ENCODE data around the gene MLH3. TPM values are rescaled to one million over a fixed set of nuclear protein-coding genes. Genes with fewer than 3 reads are reported as not detected.

The MLH3 gene
- total and polyA plus RNA-seq, 2 of the 13 experiments (the other 11 are each of a cell fraction or from before 2014, with no cell fraction given) = 14.4 to 24.8 TPM

GRCh38 chr14:74975059-74975810 lies 76.0 kb downstream of the MLH3 start:
- Histone ChIP-seq H3K27me3 (ENCODE audit: control insufficient read depth in 1 of 2, insufficient read depth in 2 of 2, low read length in 2 of 2) (peaks cover 0 to 41% of the 10 kb centered on the region in 2 experiments; a peak in 3 of 5 replicates), H3K4me1 (ENCODE audit: insufficient read depth, low read length) (peaks cover 50% of the 10 kb centered on the region), H3K9me3 (ENCODE audit: low read length) (no peaks in the 10 kb centered on the region), H3K4me3 (replicated peaks in 1 of 3; ENCODE audit: insufficient read depth in 1 of 3, low read depth in 2 of 3, low read length in 3 of 3) (no peak overlapping the region), H3K27ac (ENCODE audit: extremely low read length, insufficient read depth, low read length) (no peak overlapping the region), H4K20me1 (ENCODE audit: insufficient read depth, low read length) (no peaks in the 10 kb centered on the region), H3K79me2 (ENCODE audit: insufficient read depth, low read length) (no peaks in the 10 kb centered on the region), H2AFZ (ENCODE audit: low read length) (no peak overlapping the region), H3K4me2 (ENCODE audit: low read depth, low read length) (no peak overlapping the region), H3K36me3 (replicated peaks in 1 of 2; ENCODE audit: control insufficient read depth in 1 of 2, insufficient read depth in 2 of 2, low read length in 2 of 2) (no peaks in the 10 kb centered on the region), H3K9ac (ENCODE audit: insufficient read depth, low read depth, low read length) (no peak overlapping the region)
- POLR2A ChIA-PET = interaction anchor here (1.2 to 2.0 kb wide), 3 partner anchors 28 to 94 kb away, joined by 4 to 5 read pairs (median 4); partner anchors contain the start of genes EIF2B2 and ZC2HC1C
- no TSS peak for BruUV-seq (replicated peaks)
- 43% methylated on average over 7 of the region's 12 CpGs for WGBS (ENCODE audit: low lambda C conversion rate)
- in situ Hi-C loops (cut with HindIII; ENCODE audit: extremely low pct_ligation_motif_present, low pct_unique_long_range_greater_than_20kb) (no loop called here), intact Hi-C loops (cut with micrococcal nuclease; ENCODE audit: unreplicated experiment) (no loop called here)
- no peak for FAIRE-seq
- ATAC-seq = no peak
- CTCF ChIA-PET (ENCODE audit: low intra/inter-chr PET ratio, low total read pairs) = no interaction called here
- no peak for DNase-seq (ENCODE audit: low spot score)
- no peak for TF ChIP-seq ESRRA (CRISPR knock-in tag; IDR thresholded peaks at IDR 0.05; ENCODE audit: low read depth)
- no peak for TF ChIP-seq EEA1 (CRISPR knock-in tag; IDR thresholded peaks at IDR 0.05; ENCODE audit: borderline replicate concordance)
- TF ChIP-seq MED8 (CRISPR knock-in tag; IDR thresholded peaks at IDR 0.05; ENCODE audit: insufficient replicate concordance) = no peak
- TF ChIP-seq ELK4 (CRISPR knock-in tag; IDR thresholded peaks at IDR 0.05; ENCODE audit: borderline replicate concordance) = no peak
- TF ChIP-seq, protein P1, sequence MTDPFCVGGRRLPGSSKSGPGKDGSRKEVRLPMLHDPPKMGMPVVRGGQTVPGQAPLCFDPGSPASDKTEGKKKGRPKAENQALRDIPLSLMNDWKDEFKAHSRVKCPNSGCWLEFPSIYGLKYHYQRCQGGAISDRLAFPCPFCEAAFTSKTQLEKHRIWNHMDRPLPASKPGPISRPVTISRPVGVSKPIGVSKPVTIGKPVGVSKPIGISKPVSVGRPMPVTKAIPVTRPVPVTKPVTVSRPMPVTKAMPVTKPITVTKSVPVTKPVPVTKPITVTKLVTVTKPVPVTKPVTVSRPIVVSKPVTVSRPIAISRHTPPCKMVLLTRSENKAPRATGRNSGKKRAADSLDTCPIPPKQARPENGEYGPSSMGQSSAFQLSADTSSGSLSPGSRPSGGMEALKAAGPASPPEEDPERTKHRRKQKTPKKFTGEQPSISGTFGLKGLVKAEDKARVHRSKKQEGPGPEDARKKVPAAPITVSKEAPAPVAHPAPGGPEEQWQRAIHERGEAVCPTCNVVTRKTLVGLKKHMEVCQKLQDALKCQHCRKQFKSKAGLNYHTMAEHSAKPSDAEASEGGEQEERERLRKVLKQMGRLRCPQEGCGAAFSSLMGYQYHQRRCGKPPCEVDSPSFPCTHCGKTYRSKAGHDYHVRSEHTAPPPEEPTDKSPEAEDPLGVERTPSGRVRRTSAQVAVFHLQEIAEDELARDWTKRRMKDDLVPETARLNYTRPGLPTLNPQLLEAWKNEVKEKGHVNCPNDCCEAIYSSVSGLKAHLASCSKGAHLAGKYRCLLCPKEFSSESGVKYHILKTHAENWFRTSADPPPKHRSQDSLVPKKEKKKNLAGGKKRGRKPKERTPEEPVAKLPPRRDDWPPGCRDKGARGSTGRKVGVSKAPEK (CRISPR knock-in tag; IDR thresholded peaks at IDR 0.05; ENCODE audit: borderline replicate concordance) = no peak
- TF ChIP-seq IRF2 (CRISPR knock-in tag; IDR thresholded peaks at IDR 0.05) = no peak
- no peak for TF ChIP-seq SIN3B (IDR thresholded peaks at IDR 0.05; ENCODE audit: low read length)
- TF ChIP-seq HOXA7 (CRISPR knock-in tag; IDR thresholded peaks at IDR 0.05) = no peak
- TF ChIP-seq ZNF367 (CRISPR knock-in tag; IDR thresholded peaks at IDR 0.05; ENCODE audit: borderline replicate concordance) = no peak
- TF ChIP-seq ZNF780A (CRISPR knock-in tag; IDR thresholded peaks at IDR 0.05) = no peak
- no peak for TF ChIP-seq ZNF543 (CRISPR knock-in tag; IDR thresholded peaks at IDR 0.05)
- no peak for TF ChIP-seq CBX1 (IDR thresholded peaks at IDR 0.05; ENCODE audit: low read depth)
- TF ChIP-seq, protein P2, sequence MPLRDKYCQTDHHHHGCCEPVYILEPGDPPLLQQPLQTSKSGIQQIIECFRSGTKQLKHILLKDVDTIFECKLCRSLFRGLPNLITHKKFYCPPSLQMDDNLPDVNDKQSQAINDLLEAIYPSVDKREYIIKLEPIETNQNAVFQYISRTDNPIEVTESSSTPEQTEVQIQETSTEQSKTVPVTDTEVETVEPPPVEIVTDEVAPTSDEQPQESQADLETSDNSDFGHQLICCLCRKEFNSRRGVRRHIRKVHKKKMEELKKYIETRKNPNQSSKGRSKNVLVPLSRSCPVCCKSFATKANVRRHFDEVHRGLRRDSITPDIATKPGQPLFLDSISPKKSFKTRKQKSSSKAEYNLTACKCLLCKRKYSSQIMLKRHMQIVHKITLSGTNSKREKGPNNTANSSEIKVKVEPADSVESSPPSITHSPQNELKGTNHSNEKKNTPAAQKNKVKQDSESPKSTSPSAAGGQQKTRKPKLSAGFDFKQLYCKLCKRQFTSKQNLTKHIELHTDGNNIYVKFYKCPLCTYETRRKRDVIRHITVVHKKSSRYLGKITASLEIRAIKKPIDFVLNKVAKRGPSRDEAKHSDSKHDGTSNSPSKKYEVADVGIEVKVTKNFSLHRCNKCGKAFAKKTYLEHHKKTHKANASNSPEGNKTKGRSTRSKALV (CRISPR knock-in tag; IDR thresholded peaks at IDR 0.05) = no peak
- no peak for TF ChIP-seq HOXA3 (CRISPR knock-in tag; IDR thresholded peaks at IDR 0.05)
- TF ChIP-seq, protein P3, sequence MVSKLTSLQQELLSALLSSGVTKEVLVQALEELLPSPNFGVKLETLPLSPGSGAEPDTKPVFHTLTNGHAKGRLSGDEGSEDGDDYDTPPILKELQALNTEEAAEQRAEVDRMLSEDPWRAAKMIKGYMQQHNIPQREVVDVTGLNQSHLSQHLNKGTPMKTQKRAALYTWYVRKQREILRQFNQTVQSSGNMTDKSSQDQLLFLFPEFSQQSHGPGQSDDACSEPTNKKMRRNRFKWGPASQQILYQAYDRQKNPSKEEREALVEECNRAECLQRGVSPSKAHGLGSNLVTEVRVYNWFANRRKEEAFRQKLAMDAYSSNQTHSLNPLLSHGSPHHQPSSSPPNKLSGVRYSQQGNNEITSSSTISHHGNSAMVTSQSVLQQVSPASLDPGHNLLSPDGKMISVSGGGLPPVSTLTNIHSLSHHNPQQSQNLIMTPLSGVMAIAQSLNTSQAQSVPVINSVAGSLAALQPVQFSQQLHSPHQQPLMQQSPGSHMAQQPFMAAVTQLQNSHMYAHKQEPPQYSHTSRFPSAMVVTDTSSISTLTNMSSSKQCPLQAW (CRISPR knock-in tag; IDR thresholded peaks at IDR 0.05) = no peak
- no peak for TF ChIP-seq ZNF678 (CRISPR knock-in tag; IDR thresholded peaks at IDR 0.05)

All from HepG2 (cell line).